Endothelial cell (in vitro differentiated cells): ENCODE data around the gene RCHY1. TPM values are rescaled to one million over a fixed set of nuclear protein-coding genes. Genes with fewer than 3 reads are reported as not detected.
"Not testable (repeated sequence)": the region's sequence is repeated elsewhere in the genome, so short reads cannot be mapped to it uniquely, and the experiment has no call there.

ENCODE experiments used
- DNase-seq: peaks from one replicate; pipeline ENCODE4 v3.0.0; 2021; ENCODE audit warnings: low spot score
- H3K27ac Mint-ChIP-seq: one replicate; pipeline ENCODE4 v1.8.0; 2021; ENCODE audit warnings: mixed read lengths, inconsistent platforms; ENCODE audit not compliant: unreplicated experiment
- H3K27me3 Mint-ChIP-seq: one replicate; pipeline ENCODE4 v1.8.0; 2021; ENCODE audit warnings: mild to moderate bottlenecking, moderate library complexity, mixed read lengths, inconsistent platforms; ENCODE audit not compliant: unreplicated experiment
- H3K36me3 Mint-ChIP-seq: one replicate; pipeline ENCODE4 v1.8.0; 2021; ENCODE audit warnings: mild to moderate bottlenecking, low read depth, mixed read lengths, inconsistent platforms; ENCODE audit not compliant: unreplicated experiment
- H3K4me1 Mint-ChIP-seq: one replicate; pipeline ENCODE4 v1.8.0; 2021; ENCODE audit warnings: mild to moderate bottlenecking, mixed read lengths, inconsistent platforms; ENCODE audit not compliant: unreplicated experiment
- H3K4me3 Mint-ChIP-seq: one replicate; pipeline ENCODE4 v1.8.0; 2021; ENCODE audit warnings: mild to moderate bottlenecking, mixed read lengths, inconsistent platforms; ENCODE audit not compliant: unreplicated experiment
- H3K9me3 Mint-ChIP-seq: one replicate; pipeline ENCODE4 v1.8.0; 2021; ENCODE audit warnings: mixed read lengths, inconsistent platforms; ENCODE audit not compliant: unreplicated experiment
- total RNA-seq: library from RNA; stranded (reverse); fragmentation: NEBNext Ultra II Directional; extraction: Animal tissue kit (Norgen Biotek cat#: 25700); gene quantifications from one replicate; pipeline ENCODE4 v1.2.1, GENCODE V29; 2021; ENCODE audit not compliant: unreplicated experiment
- TF ChIP-seq, protein P1 (sequence below): fragments of 200-600 bp; sonication (generic); IDR thresholded peaks from one replicate; pipeline ENCODE4 v1.5.0; 2021; ENCODE audit warnings: antibody characterized with exemption; ENCODE audit not compliant: unreplicated experiment

Gene RCHY1
- total RNA-seq, 1 donor from 2014 or later, result 40.7 TPM

- TF ChIP-seq, protein P1, sequence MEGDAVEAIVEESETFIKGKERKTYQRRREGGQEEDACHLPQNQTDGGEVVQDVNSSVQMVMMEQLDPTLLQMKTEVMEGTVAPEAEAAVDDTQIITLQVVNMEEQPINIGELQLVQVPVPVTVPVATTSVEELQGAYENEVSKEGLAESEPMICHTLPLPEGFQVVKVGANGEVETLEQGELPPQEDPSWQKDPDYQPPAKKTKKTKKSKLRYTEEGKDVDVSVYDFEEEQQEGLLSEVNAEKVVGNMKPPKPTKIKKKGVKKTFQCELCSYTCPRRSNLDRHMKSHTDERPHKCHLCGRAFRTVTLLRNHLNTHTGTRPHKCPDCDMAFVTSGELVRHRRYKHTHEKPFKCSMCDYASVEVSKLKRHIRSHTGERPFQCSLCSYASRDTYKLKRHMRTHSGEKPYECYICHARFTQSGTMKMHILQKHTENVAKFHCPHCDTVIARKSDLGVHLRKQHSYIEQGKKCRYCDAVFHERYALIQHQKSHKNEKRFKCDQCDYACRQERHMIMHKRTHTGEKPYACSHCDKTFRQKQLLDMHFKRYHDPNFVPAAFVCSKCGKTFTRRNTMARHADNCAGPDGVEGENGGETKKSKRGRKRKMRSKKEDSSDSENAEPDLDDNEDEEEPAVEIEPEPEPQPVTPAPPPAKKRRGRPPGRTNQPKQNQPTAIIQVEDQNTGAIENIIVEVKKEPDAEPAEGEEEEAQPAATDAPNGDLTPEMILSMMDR, result no peak
- peaks cover 19% of the 10 kb centered on the region for H3K36me3 Mint-ChIP-seq
- no peak overlapping the region for H3K27ac Mint-ChIP-seq
Measured at GRCh38 chr4:75525910-75526309, 11.7 kb upstream of the RCHY1 start.

DNA sequence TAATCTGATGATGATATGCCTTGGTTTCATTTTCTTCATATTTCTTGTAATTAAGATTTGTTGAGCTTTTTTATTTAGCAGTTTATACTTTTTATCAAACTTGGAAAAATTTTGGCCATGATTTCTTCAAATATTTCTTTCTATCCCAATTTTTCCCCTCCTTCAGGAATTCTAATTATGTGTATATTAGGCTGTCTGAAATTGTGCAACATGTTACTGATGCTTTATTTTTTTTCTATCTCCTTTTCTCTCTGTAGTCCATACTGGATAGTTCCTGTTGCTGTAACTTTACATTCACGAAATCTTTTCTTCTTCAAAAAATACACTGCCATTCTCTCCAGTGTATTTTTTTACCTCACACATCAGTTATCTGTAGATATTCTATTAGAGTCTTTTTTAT, 10.9 kb upstream of the RCHY1 start:
- no peaks in the 10 kb centered on the region for H3K9me3 Mint-ChIP-seq
- no peak overlapping the region for H3K27ac Mint-ChIP-seq
- TF ChIP-seq, protein P1, result no peak
- peaks cover 12% of the 10 kb centered on the region for H3K36me3 Mint-ChIP-seq
- no peak for DNase-seq
- H3K4me1 Mint-ChIP-seq, result no peaks in the 10 kb centered on the region
- H3K4me3 Mint-ChIP-seq, result no peak overlapping the region
- H3K27me3 Mint-ChIP-seq, result no peaks in the 10 kb centered on the region

More at GRCh38 chr4:75525910-75526309, 11.7 kb upstream of the RCHY1 start:
- no peak for DNase-seq
- no peaks in the 10 kb centered on the region for H3K4me1 Mint-ChIP-seq
- no peak overlapping the region for H3K4me3 Mint-ChIP-seq
- H3K9me3 Mint-ChIP-seq, result no peaks in the 10 kb centered on the region
- no peaks in the 10 kb centered on the region for H3K27me3 Mint-ChIP-seq

GRCh38 chr4:75519452-75519851, 5.2 kb upstream of the RCHY1 start:
- not testable (repeated sequence) for DNase-seq, H3K27me3 Mint-ChIP-seq, H3K9me3 Mint-ChIP-seq, H3K27ac Mint-ChIP-seq, H3K36me3 Mint-ChIP-seq, H3K4me3 Mint-ChIP-seq, H3K4me1 Mint-ChIP-seq

DNA sequence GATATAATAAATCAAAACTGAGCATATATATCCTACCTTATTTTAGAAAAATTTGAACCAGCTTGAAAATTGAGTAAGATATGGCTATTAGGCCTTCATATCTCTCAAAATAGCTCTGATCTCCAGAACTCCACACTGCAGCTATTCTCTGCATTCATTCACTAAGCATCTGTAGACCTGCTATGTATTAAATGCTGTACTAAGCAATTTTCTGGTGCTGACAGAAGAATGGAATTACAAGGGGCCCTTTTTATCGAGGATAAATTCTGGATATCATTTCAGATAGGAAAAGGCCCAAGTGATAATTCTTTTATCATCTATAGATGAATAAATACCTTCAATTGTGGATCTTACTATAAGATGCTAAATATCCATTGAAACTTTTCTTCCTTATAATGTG, 1.9 kb upstream of the RCHY1 start:
- no peak for DNase-seq
- Mint-ChIP-seq H3K36me3 (peaks cover 5% of the 10 kb centered on the region), H3K27me3 (peaks cover 3% of the 10 kb centered on the region), H3K4me3 (no peak overlapping the region), H3K27ac (no peak overlapping the region), H3K9me3 (no peaks in the 10 kb centered on the region), H3K4me1 (peaks cover 8% of the 10 kb centered on the region)
- TF ChIP-seq, protein P1, result no peak

DNA sequence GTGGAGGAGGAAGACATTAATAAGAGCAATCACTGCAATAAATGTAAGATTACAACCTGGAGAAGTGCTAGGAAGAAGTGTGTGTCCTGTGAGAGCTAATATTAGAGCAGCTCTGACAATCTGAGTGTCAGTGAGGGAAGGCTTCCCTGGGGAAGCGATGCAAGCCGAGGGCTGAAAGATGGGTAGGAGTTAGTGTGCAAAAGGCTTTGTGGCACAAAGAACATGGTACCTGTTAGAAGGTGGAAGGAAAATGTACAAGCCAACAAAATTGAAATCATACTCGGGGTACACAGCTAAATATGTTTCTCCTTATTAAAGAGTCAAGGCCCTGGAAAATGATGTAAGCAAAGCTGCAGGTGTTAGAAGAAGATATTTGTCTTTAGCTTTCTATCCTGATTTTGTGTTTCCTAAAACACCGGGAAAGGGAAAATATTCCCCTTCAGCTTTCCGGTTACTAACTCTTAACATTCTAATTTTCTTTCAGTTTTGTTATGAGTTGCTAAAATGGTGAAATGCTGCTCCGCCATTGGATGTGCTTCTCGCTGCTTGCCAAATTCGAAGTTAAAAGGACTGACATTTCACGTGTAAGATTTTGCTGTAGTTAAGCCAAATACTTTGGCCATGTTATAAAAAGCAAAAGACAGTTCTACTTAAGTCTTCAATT, 878 bp upstream of the RCHY1 start:
- peak overlapping the region; percentile 89 for H3K4me3 Mint-ChIP-seq
- H3K27ac Mint-ChIP-seq, result peak overlapping the region; percentile 90
- H3K4me1 Mint-ChIP-seq, result peaks cover 17% of the 10 kb centered on the region
- H3K9me3 Mint-ChIP-seq, result no peaks in the 10 kb centered on the region
- TF ChIP-seq, protein P1, result no peak
- H3K36me3 Mint-ChIP-seq, result peaks cover 5% of the 10 kb centered on the region
- peaks cover 3% of the 10 kb centered on the region for H3K27me3 Mint-ChIP-seq
- no peak for DNase-seq
